Lower lobe of right lung (tissue), 2 donors: ENCODE results near the gene TMEM43. TPM values are rescaled to one million over a fixed set of nuclear protein-coding genes. Genes with fewer than 3 reads are reported as not detected.

Source experiments
- ATAC-seq, 2 donors: fragments of 200-7000 bp; cut with Tn5 transposase; one replicate each; pipeline ENCODE4 v1.9.1; 2020 to 2022; ENCODE audit warnings: mild to moderate bottlenecking in 2 of 2, moderate library complexity in 2 of 2
- DNase-seq: peaks from one replicate; pipeline ENCODE4 v3.0.0-alpha.2; 2020
- H3K27ac ChIP-seq: fragments of 200-600 bp; one replicate; pipeline ENCODE4 v1.8.0; 2022
- H3K27me3 ChIP-seq: fragments of 200-600 bp; one replicate; pipeline ENCODE4 v1.8.0; 2022; ENCODE audit warnings: low read depth
- H3K36me3 ChIP-seq: fragments of 200-600 bp; one replicate; pipeline ENCODE4 v1.8.0; 2022; ENCODE audit warnings: mild to moderate bottlenecking
- H3K4me1 ChIP-seq: fragments of 200-600 bp; one replicate; pipeline ENCODE4 v1.8.0; 2022
- H3K4me3 ChIP-seq: fragments of 200-600 bp; one replicate; pipeline ENCODE4 v1.8.0; 2022; ENCODE audit warnings: mild to moderate bottlenecking
- H3K9me3 ChIP-seq: fragments of 200-600 bp; one replicate; pipeline ENCODE4 v1.8.0; 2022
- intact Hi-C: fragments of 100-400 bp; cut with DNase I; formaldehyde crosslinking; loops from one replicate; pipeline ENCODE4 v1.11.0; 2022
- total RNA-seq: library from RNA; stranded (reverse); fragmentation: NEBNext Ultra II Directional; extraction: Animal tissue kit (Norgen Biotek cat#: 25700); gene quantifications from one replicate; pipeline ENCODE4 v1.2.1, GENCODE V29; 2021
- TF ChIP-seq, protein P1 (sequence below): fragments of 200-600 bp; IDR thresholded peaks from one replicate; pipeline ENCODE4 v1.8.0; 2022; ENCODE audit warnings: antibody characterized with exemption, mild to moderate bottlenecking
- donor health status: DM: no; HTN: yes; CAD: no; lungs with severe emphysema.

Gene TMEM43
- total RNA-seq, 1 donor from 2014 or later: 73.7 TPM

DNA sequence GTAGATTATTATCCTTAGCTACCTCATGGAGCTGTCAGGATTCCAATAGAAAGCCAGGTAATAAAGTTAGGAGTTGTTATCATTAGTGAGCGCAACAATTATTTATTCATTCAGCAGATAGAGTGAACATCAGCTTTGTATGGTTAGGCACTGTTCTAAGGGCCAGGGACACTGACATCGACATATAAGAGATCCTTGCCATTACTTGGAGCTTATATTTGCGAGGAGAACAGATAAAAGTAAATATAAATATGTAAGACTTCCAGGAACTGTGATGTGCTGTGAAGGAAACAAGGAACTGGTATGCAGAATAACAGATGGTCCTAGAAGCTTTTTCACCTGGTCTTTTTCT lies 54.2 kb downstream of the TMEM43 start:
- Histone ChIP-seq H3K27me3 (no peaks in the 10 kb centered on the region), H3K4me1 (peaks cover 48% of the 10 kb centered on the region)

DNA sequence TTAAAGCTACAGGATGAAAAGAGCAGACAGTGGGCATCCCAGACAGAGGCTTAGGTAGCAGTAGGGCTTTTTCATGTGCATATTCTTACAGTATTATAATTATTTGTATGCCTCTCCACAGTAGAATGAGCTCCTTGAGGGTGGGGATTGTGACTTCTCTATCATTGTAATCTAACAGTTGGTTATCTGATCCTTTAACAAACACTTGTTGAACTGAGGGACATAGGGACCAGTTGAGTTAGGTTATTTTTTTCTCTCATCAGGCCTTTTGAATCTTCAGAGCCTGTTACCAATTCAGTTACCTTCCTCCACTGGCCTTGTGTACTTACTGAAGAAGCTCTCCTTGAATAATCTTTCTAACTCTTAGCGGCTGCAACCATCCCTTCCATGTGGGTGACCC lies 54.9 kb downstream of the TMEM43 start:
- ATAC-seq (no peak), DNase-seq (no peak)
- H3K27ac ChIP-seq: no peak overlapping the region
- H3K36me3 ChIP-seq: peaks cover 35% of the 10 kb centered on the region
- peaks cover 48% of the 10 kb centered on the region for H3K4me1 ChIP-seq
- no peaks in the 10 kb centered on the region for H3K9me3 ChIP-seq
- H3K4me3 ChIP-seq: no peak overlapping the region
- H3K27me3 ChIP-seq: no peaks in the 10 kb centered on the region
- intact Hi-C loops: no loop called here
- TF ChIP-seq, protein P1, sequence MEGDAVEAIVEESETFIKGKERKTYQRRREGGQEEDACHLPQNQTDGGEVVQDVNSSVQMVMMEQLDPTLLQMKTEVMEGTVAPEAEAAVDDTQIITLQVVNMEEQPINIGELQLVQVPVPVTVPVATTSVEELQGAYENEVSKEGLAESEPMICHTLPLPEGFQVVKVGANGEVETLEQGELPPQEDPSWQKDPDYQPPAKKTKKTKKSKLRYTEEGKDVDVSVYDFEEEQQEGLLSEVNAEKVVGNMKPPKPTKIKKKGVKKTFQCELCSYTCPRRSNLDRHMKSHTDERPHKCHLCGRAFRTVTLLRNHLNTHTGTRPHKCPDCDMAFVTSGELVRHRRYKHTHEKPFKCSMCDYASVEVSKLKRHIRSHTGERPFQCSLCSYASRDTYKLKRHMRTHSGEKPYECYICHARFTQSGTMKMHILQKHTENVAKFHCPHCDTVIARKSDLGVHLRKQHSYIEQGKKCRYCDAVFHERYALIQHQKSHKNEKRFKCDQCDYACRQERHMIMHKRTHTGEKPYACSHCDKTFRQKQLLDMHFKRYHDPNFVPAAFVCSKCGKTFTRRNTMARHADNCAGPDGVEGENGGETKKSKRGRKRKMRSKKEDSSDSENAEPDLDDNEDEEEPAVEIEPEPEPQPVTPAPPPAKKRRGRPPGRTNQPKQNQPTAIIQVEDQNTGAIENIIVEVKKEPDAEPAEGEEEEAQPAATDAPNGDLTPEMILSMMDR: no peak

More for the DNA sequence above, 54.2 kb downstream of the TMEM43 start:
- peak overlapping the region; percentile 99 for H3K27ac ChIP-seq
- ATAC-seq (no peak), DNase-seq (no peak)
- H3K9me3 ChIP-seq: no peaks in the 10 kb centered on the region
- TF ChIP-seq, protein P1: no peak
- intact Hi-C loops: no loop called here
- H3K4me3 ChIP-seq: peak overlapping the region; percentile 87
- H3K36me3 ChIP-seq: peaks cover 28% of the 10 kb centered on the region

DNA sequence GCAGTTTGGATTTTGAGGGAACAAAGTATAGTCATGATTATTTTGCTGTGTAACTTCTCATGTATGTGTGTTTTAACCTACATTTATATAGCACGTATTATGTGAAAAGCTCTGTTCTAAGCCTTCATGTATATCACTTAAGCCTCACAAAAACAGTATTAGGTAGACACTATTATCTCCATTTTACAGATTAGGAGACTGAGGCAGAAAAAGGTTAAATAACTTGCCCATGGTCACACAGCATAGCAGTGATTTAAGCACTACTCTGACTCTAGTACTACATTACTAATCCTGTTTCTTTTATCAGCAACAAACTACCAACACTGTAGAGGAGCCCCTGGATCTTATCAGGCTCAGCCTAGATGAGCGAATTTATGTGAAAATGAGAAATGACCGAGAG lies 56.4 kb downstream of the TMEM43 start:
- no peak overlapping the region for H3K27ac ChIP-seq
- H3K27me3 ChIP-seq: no peaks in the 10 kb centered on the region
- intact Hi-C loops: no loop called here
- H3K4me3 ChIP-seq: no peak overlapping the region
- DNase-seq (no peak), ATAC-seq (no peak)
- H3K9me3 ChIP-seq: no peaks in the 10 kb centered on the region
- H3K36me3 ChIP-seq: peaks cover 50% of the 10 kb centered on the region
- peaks cover 38% of the 10 kb centered on the region for H3K4me1 ChIP-seq
- TF ChIP-seq, protein P1: no peak

- H3K9me3 ChIP-seq: no peaks in the 10 kb centered on the region
- no peak overlapping the region for H3K27ac ChIP-seq
- intact Hi-C loops: no loop called here
- H3K27me3 ChIP-seq: no peaks in the 10 kb centered on the region
- TF ChIP-seq, protein P1: no peak
- H3K4me3 ChIP-seq: no peak overlapping the region
- H3K36me3 ChIP-seq: peaks cover 68% of the 10 kb centered on the region
- H3K4me1 ChIP-seq: peaks cover 23% of the 10 kb centered on the region
- DNase-seq (no peak), ATAC-seq (no peak)
Observed at GRCh38 chr3:14183015-14183577, 58.2 kb downstream of the TMEM43 start.

- H3K36me3 ChIP-seq: peaks cover 65% of the 10 kb centered on the region
- TF ChIP-seq, protein P1: no peak
- H3K27ac ChIP-seq: no peak overlapping the region
- H3K27me3 ChIP-seq: no peaks in the 10 kb centered on the region
- DNase-seq: no peak
- ATAC-seq: no peak
- no peaks in the 10 kb centered on the region for H3K9me3 ChIP-seq
- H3K4me3 ChIP-seq: no peak overlapping the region
- intact Hi-C loops: no loop called here
- H3K4me1 ChIP-seq: peaks cover 6% of the 10 kb centered on the region
Observed at GRCh38 chr3:14186854-14187458, 62.1 kb downstream of the TMEM43 start.
